CD4-positive, alpha-beta T cell treated with Interleukin-2 at 100 ng/mL for 4 hours (primary cell): ENCODE data around the gene LCN10.
"Not testable (repeated sequence)": the region's sequence is repeated elsewhere in the genome, so short reads cannot be mapped to it uniquely, and the experiment has no call there.

Source experiments
- DNase-seq: peaks from one replicate; pipeline ENCODE4 v3.0.0-alpha.2; 2020; ENCODE audit warnings: low spot score

LCN10 gene

DNA sequence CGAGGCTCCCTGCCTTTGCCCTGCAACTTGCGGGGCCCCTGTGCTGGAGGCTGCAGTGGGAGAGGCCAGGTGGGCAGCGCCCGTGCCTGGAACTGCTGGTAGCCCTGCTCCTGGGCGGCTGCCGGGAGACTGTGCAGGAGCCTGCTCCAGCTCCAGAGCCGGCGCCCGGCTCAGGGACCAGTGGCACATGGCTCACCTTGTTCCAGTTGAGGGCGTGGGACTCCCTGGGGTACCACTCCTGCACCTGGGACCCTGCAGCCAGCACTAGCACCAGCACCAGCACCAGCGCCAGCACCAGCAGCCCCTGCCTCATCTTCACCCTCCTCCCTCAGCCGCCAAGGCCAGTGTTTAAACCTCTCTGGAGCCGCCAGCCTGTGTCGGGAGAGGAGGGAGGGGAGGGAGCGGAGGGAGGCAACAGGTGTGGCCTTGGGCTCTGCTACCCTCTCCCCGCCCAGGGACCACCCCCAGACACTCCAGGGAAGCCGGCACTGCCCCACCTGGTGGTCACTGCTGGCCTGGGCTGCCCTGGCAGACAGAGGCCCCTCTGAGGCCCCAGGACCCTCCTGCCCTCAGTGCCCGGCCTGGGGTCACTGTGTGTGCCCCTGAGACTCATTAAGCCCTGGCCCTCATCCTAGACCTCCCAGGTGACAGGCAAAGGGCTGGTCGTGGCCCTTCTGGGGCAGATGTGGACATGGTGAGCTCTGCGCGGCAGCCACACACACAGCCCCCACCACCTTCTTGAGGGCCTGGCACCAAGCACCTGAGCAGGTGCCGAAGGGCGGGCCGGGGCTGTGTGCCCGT is at the start of gene LCN10:
TSS of gene LCN10 (minus strand) at position 350 of the 801 bp plus-strand sequence. CDS start at position 313, 37 bp downstream.
- DNase-seq = no peak

DNA sequence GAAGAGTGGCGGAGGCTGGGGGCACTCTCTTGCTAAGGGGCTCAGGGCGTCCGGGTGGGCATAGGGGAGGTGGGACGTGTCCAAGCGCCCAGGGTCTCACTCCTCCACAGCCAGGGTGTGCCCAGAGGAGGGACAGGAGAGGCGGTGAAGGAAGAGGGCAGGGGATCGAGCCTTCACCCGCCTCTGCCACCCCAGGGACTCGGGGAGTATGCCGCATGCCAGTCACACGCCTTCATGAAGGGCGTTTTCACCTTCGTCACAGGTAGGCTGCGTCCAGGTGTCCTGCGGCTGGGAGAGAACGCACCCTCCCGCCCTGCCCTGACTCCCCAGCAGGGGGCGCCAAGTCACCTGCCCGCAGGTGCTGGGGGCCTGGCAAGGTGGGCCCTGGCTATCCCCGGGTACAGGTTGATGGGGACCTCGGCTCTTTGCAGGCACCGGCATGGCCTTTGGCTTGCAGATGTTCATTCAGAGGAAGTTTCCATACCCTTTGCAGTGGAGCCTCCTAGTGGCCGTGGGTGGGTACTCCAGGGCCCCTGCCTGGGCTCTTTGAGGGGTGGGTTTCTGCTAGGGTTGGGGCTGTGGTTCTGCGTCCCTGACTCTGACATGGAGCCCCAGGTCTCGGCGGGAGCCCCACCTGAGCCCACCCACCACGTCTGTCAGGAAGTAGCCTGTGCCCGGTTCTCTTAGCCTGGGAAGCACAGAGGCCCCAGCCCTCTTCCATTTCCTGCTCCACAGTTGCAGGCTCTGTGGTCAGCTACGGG is 49.0 kb upstream of the LCN10 start:
- peak; percentile 69 for DNase-seq

DNA sequence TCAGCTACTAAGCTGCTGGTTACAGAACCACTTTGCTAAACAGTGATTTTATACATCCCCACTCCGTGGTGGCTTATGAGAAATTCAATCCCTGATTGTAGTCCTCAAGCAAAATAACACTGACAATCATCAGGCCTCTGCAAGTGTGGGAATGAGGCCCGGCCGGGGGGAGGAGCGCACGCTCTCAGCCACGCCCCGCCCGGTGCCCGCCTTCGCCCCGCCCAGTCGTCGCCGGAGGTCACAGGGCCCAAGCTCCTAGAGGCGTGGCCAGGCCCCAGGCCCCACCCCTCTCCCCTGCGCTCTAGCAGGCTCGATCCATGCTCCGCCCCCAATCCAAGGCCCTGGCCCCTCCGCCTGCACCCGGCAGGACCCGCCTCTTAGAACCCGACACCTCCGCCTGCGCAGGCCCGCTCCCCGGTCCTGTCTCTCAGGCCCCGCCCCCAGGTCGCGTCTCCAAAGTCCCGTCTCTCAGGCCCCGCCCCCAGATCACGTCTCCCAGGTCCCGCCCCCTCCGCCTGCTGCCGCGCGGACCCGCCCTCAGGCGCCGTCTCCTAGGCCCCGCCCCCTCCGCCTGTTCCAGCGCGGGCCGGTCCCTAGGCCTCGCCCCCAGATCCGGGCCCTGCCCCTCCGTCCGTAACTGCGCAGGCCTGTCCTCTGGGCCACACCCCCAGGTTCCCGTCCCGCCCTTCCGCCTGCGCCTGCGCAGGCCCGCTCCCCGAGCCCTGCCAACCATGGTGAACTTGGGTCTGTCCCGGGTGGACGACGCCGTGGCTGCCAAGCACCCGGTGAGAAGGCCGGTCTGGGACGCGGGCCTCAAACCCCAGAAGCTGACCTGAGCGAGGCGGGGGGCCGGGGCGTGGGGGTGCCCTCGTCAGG is 48.1 kb upstream of the LCN10 start, which contains the start of gene TMEM141:
TSS of gene TMEM141 (plus strand) at position 705 of the 876 bp plus-strand sequence. CDS start at position 732, 27 bp downstream.
- peak; percentile 99 for DNase-seq

DNA sequence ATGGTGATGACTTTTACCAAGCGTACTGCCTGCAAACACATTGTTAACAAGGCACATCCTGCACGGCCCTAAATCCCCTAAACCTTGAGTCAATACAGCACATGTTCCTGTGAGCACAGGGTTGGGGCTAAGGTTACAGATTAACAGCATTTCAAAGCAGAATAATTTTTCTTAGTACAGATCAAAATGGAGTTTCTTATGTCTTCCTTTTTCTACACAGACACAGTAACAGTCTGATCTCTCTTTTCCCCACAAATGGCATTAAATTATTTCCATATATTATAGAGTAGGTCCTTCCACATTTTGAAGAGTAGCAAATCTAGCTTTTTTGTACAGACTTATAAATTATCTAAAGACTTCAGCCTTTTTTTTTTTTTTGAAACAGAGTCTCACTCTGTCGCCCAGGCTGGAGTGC is 46.8 kb upstream of the LCN10 start:
- DNase-seq = no peak

DNA sequence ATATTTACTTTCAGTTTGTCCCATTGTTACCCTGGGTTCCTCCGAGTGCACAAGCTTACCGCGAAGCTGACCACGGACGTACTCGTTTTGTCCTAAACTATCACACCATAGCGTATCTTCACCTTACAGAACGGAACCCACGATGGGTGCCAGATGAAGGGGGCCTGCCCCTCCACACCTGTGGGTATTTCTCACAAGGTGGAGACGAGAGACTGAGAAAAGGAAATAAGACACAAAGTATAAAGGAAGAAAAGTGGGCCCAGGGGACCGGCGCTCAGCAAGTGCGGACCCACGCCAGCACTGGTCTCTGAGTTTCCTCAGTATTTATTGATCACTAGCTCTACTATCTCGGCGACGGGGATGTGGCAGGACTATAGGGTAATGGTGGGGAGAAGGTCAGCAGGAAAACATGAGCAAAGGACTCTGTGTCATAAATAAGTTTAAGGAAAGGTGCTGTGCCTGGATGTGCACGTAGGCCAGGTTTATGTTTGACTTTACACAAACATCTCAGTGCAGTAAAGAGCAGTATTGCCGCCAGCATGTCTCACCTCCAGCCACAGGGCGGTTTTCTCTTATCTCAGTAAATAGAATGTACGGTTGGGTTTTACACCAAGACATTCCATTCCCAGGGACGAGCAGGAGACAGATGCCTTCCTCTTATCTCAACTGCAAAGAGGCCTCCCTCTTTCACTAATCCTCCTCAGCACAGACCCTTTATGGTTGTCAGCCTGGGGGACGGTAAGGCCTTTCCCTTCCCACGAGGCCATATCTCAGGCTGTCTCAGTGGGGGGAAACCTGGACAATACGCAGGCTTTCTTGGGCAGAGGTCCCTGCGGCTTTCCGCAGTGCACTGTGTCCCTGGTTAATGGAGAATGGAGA is 46.1 kb upstream of the LCN10 start:
- DNase-seq = not testable (repeated sequence)

DNA sequence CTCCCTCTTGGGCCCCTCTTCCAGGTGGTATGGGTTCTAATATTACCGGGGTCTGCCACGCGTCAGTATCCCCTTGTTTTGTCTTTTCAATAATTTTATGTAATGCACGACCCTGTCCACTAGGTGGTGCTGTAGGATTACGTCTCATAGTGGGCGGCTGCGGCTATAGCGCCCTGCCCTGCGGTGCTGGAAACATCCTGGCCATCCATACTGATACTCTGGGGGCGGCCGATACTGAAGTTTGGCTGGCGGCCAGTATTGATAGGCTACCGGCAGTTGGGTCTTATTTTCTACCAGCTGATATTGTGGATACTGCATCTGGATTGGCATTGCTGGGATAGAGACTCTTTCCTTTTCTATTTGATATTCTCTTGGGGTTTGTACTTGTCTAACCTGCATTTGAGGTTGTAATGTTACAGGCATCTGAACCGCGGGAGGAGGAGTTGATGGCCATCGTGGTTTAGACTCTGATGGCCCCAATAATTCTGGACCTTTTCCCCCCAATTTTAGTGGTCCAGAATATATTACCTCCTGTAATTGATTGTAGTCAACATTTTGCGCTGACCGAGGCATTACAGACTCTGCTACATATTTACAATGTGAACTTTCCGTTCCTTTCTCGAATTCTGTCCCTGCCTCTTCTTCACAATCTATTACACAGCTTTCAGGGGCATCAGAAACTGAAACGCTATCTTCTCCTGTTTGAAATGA is 45.1 kb upstream of the LCN10 start:
- peak; percentile 83 for DNase-seq

DNA sequence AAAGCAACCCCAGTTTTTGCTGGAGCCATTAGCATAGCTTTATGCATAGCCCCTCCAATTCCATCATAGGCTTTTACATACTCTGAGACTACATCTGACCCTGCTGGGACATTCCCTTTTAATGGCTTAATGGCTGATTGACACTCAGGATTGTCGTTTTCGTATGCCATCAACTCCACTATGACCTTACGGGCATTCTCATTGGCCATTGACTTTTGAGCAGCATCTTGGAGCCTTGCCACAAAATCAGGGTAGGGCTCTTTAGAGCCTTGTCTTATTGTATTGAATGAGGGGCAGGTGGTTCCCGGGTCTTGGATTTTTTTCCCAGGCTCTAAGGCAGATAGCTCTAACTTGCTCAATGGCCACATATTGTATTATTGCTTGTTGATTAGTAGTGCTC is 44.2 kb upstream of the LCN10 start:
- not testable (repeated sequence) for DNase-seq

DNA sequence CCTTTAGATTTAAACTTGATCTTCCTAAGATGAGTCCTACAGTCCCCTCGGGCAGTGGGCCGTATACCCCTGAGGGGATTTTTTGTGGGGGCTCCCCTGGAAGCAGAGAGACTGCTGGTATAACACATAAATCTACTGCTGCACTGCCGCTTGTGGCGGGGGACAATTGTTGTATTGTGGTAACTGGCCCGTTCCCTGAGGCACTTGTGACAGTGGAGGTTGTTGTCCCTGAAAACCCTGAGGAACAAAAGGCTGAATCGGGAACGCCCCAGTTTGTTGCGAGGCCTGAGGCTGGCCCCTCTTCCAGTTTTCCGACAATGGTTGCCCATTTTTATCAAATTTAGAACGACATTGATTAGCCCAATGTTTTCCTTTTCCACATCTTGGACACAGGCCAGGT is 43.7 kb upstream of the LCN10 start:
- no peak for DNase-seq

DNA sequence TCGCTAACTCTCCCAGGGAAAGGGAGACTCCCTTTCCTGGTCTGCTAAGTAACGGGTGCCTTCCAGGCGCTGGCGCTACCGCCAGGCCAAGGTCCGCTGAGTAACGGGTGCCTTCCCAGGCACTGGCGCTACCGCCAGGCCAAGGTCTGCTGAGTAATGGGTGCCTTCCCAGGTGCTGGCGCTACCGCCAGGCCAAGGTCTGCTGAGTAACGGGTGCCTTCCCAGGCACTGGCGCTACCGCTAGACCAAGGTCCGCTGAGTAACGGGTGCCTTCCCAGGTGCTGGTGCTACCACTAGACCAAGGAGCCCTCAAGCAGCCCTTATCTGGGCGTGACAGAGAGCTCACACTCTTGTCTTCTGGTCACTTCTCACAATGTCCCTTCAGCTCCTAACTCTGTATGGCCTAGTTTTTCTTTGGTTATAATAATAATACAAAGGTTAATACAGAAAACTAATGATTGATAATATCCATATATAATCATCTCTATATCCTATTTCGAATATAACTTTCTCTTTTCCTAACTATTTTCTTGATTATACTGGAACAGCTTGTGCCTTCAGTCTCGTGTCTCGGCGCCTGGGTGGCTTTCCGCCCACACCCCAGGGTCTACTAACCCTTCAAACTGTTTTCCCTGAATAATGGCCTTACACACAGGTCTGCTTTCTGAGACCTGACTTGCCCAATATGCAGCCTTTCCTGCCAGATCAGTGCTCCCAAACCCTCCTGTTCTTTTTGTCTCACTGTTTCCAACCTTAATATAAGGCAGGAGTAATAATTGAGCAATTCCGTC is 43.0 kb upstream of the LCN10 start:
- DNase-seq = not testable (repeated sequence)

DNA sequence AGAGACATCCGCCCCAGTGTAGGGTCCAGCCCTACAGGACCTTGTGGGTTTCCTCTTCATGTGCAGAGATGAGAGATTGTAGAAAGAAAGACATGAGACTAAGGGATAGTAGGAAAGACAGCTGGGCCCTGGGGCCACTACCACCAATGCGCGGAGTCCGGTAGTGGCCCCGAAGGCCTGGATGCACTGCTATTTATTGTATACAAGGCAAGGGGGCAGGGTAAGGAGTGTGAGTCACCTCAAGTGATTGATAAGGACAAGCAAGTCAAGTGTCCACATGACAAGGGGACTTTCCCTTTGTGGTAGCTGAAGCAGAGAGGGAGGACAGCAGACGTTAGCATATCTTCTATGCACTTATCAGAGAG is 42.2 kb upstream of the LCN10 start:
- DNase-seq = peak; percentile 56

DNA sequence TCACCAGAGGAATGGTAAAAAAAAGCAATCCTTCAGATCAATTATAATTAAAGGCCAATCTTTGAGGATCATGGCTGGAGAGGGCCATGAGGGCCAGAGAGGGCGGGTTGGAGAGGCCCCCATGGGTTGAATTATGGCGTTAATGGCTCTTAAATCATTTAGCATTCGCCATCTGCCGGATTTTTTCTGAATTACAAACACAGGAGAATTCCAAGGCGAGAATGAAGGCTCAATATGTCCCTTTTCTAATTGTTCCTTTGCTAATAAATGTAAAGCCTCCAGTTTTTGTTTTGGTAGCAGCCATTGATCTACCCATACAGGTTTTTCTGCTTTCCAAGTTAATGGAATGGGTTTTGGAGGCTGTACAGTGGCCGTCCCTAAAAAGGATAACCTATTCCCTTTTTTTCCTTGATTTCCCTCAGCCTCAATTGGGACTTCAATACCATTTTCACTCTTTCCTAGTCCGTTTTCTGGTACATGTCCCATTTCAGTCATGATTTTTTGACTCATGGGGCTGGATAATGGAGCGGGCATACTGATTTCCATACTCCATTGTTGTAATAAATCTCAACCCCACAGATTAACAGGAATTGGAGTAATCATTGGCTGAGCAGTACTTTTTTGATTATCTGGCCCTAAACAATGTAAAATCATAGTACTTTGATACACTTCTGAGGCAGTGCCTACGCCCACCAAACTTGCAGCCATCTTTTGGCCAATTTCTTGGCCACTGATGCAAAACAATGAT is 41.7 kb upstream of the LCN10 start:
- no peak for DNase-seq

DNA sequence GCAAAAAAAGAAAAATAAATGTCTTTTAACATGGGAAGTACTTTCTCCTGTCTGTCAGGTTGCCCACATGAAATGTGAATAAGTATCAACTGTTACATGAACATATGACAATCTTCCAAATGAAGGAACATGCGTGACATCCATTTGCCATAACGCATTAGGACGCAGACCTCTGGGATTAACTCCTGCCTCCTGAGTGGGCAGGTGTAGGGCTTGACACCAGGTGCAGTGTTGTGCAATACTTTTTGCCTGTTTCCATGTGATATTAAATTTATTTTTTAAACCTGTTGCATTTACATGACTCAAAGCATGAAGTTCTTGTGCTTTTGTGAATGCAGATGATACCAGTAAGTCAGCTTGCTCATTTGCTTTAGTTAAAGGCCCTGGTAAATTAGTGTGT is 39.7 kb upstream of the LCN10 start:
- no peak for DNase-seq

DNA sequence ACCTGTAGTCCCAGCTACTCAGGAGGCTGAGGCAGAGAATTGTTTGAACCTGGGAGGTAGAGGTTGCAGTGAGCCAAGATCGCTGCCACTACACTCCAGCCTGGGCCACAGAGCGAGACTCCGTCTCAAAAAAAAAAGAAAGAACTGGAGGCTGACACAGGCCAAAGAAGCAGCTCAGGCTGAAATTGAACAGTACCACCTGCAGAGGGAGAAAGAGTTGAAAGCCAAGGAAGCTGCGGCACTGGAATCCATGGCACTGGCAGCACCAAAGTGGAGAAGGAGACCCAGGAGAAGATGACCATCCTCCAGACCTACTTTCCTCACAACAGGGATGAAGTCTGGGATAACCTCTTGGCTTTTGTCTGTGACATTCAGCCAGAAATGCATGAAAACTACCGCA is 37.1 kb upstream of the LCN10 start:
- DNase-seq = no peak

DNA sequence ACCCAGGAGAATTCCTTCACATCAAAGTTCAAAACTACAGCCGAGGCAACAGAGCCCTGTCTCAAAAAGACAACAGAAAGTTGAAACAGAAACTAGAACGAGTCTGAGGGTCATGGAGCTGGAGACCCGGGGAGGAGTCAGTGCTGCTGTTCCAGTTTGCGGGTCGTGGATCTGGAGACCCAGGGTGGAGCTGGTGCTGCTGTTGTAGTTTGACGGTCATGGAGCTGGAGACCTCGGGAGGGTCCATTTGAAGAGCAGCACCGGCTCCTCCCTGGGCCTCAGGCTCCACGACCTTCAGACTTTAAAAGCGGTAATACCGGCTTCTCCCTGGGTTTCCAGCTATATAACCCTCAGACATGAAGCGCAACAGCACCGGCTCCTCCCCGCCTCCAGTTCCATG is 34.6 kb upstream of the LCN10 start:
- no peak for DNase-seq

DNA sequence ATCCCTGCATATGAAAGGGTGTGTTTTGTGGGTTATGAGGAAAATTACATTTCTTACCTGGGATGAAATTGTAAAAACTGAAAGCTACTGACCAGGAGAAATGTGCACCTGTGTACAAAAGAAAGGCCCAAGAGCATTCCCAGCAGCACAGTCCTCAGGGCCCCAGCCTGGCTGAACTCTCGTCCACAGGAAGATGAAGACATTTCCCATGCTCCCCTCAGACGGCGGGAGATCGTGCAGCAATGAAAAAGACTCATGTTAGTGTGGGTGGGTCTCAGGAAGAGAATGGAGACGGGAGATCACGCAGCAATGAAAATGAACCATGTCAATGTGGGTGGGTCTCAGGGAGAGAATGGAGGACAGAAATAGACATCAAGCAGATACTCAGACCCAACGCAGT is 34.2 kb upstream of the LCN10 start:
- no peak for DNase-seq

DNA sequence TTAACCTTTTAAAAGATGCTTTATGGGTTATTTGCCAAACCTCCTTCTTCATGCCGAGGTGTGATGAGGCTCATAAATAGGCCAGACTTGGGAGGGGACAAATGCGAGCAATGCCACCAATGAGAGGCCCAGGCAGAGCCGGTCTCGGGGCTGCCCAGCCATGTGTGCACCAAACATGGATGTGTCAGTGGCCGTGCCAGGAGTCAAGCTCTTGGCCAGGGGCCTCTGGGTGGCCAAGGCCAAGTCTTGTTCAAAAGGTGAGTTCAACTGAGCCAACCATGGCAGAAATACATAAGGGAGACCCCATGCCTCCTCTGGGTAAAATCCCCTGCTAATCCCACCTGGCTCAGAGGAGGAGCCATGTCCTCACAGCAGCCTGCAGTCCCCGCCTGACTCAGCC is 32.5 kb upstream of the LCN10 start:
- no peak for DNase-seq

DNA sequence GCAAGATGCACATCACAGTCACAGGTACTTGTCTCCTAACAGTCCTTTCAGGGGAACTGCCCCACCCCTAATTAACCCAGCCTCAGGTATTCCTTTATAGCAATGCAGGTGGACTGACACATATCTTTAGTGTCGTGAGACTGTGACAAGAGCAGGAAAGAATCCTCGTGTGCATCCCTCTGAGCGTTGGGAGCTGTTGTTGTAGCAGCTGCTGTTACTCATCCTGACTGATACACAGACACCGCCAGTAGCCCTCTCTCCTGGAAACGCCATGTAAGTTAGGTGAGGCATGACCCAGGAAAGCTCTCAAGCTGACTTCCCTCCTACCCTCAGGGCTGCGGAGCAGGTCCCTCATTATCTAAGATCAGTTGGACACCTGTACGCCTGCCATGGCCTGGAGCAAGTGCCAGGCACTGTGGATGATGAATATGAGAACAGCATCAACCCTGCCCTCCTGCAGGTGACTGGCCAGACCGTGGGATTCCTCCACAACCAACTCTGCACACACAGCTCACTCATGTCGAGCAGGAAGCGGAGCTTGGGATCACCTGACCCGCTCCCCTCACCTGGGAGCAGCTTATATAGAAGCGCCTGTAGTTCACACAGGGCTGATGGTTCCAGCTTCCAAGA is 31.8 kb upstream of the LCN10 start:
- DNase-seq = no peak

DNA sequence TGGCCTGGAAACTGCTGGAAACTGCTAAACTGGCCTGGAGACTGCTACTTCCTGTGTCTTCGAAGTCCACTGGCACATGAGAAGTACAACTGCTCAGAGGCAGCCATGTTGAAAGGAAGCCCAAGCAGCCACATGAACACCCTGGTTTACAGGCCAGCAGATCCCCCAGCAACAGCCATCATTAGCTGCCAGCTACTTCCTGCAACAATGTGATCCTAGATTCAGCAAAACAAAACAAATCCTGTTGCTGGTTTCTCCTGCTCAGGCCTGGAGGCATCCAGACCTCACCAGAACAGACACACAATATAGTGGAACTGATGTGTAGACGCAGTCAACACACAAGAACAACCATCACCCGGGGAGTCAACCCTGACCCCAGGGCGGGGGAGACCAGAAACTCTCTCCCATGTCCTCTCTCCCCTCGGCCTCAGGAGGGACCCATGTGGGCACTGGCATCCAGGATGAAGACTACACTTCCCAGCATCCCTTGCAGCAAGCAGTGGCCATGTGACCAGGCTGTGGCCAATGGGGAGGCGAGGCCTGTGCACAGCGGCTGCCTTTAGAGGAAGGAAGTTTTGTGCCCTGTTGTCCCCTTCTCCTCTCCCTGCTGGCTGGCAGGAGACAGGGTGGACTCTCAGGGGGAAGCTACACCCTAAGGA is 30.8 kb upstream of the LCN10 start:
- DNase-seq = no peak
